Jurkat, Clone E6-1 (cell line): Measurements from ENCODE around the gene TEX9.

ENCODE experiments used
- DNase-seq: peaks from one replicate; pipeline ENCODE4 v3.0.0-alpha.2; 2011; ENCODE audit warnings: low read depth, low spot score
- H3K4me3 ChIP-seq: 2 replicates; pipeline ENCODE4 v1.5.1; 2011; ENCODE audit warnings: mild to moderate bottlenecking, low read length, control low read depth, moderate library complexity

The TEX9 gene

DNA sequence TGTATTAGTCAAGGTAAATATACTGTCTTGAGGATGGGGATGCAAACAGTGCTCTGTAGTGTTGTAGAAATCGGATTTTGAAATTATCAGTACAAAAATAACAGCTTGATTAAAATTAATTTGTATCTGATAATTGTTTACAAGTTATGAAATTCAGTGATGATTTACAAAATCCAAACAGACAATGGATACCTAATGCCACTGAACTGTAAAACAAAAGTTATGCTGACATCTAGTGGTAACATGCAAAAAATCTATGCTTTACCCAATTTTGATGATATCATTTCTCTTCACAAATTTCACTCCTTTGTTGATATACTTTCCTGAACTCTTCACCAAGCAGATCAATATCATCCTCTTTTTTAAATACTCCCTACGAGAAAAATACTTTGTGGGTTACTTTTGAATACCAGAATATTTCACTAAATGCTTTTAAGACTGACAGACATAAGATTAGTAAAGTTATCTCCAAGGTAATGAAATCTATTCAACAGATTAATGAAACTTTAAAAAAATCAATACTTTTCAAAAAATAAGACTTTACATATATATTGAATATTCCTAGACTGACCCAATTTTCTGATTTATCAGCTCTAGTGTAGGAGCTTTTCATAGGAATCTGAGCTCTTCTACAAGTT lies 63.7 kb downstream of the TEX9 start:
- H3K4me3 ChIP-seq, result no peak overlapping the region
- DNase-seq, result peak; percentile 34

DNA sequence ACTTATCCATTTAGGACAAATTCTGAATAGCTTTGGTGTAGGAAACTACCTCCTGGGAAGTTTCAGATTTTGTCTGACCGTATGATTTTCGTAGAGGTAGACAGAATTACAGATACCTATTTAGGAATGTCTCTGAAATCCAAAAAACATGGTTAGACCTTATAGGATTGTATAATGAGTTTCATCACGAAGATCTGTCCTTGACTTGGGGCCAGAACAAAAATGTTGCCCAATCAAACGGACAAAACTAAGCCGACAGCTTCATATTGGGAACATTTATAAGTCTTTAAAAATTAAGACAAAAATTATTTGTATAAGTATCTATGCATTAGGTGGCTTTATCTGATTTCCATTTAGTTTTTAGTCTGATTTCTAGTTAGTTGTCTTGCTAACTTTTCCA lies 67.1 kb downstream of the TEX9 start:
- no peak for DNase-seq
- H3K4me3 ChIP-seq, result no peak overlapping the region

DNA sequence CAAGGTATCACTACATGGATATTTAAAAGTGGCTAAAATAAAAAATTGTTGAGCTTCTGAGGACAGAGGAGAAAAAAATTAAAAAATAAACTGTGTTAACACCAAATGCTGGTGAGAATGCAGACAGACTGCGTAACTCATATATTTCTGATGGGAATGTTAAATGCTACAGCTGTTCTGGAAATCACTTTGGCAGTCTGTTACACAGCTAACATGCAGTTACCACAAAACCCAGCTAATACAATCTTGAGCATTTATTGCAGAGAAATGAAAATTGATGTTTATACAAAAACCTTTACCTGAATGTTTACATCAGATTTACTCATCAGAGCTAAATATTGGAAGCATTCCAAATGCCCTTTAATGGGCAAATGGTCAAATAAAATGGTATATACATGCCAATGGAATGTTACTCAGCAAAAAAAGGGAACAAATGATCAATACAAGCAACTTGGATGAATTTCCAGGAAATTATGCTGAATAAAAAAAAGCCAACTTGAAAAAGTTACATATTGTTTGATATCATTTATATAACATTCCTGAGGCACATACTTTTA lies 75.1 kb downstream of the TEX9 start:
- DNase-seq, result no peak

DNA sequence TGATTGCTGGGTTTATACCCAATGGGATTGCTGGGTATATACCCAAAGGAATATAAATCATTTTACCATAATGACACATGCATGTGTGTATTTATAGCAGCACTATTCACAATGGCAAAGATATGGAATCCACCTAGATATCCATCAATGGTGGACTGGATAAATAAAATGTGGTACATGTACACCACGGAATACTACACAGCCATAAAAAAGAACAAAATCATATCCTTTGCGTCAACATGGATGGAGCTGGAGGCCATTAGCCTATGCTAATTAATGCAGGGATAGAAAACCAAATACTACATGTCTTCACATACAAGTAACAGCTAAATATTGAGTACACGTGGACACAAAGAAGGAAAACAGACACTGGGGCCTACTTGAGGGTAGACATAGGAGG lies 77.1 kb downstream of the TEX9 start:
- DNase-seq, result no peak
- no peak overlapping the region for H3K4me3 ChIP-seq

More for the DNA sequence above, 75.1 kb downstream of the TEX9 start:
- no peak overlapping the region for H3K4me3 ChIP-seq

DNA sequence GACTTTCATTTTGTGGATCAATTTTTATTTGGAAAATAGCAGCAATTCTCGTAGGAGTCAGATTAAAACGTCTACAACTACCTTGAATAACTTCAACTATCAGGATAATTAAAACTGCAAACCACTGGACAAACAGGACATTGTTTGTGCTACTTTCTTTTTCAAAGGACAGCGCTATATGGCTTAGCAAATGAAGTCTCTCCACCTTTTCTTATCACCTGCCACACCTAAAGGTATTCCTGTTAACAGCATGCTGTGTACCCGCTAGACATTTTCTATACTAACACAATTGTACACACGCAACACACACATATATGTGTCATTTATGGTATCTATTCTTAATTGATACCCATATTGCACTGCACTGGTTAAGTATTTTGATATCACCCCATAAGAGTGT lies 80.5 kb downstream of the TEX9 start:
- H3K4me3 ChIP-seq, result no peak overlapping the region
- no peak for DNase-seq

DNA sequence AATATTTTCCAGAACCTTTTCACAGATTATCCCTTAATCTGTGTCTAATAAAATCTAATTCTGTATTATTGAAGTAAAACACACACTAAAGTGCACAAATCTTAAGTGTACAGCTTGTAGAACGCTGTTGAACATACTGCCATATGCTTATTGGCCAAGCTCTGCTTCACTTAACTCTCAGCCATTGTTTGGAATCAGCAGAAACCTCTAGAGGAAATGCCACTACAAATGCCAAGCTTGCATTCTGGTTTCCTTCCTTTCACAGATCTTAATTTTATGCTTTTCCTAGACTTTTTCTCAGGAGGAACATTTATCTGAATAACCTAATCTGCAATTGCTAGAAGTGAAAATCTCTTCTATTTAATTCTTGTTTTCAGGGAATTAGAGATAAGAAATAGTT lies 89.6 kb downstream of the TEX9 start:
- no peak overlapping the region for H3K4me3 ChIP-seq
- no peak for DNase-seq

DNA sequence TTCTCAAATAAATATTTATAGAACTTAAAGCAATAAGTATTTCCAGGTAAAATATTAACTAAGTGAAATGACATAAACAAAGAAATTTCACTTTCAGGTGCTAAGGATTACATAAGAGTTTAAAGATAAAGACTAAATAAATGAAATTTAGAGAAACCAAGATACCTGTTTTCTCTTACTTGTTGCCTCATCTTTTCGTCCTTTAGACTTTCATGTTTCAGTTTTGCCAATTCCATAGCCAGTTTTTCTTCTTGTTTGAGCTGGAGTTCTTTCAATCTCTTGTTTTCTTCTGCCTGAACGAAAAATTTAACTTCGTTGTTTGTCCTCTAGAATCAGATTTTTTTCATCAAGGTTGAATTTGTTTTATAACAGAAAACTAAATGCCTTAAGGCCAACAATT lies 91.0 kb downstream of the TEX9 start:
- no peak overlapping the region for H3K4me3 ChIP-seq
- no peak for DNase-seq

DNA sequence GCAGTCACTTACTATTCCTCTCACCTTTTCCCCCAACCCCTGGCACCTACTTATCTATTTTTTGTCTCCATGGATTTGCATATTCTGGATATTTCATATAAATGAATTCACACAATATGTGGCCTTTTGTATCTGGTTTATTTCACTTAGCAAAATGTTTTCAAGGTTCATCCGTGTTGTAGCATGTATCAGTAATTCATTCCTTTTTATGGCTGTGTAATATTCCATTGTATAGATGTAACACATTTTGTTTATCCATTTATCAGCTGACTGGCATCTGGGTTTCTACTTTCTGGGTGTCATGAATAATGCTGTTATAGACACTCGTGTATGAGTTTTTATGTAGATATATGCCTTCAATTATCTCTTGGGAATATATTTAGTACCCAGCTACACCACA lies 93.9 kb downstream of the TEX9 start:
- no peak overlapping the region for H3K4me3 ChIP-seq
- DNase-seq, result no peak

DNA sequence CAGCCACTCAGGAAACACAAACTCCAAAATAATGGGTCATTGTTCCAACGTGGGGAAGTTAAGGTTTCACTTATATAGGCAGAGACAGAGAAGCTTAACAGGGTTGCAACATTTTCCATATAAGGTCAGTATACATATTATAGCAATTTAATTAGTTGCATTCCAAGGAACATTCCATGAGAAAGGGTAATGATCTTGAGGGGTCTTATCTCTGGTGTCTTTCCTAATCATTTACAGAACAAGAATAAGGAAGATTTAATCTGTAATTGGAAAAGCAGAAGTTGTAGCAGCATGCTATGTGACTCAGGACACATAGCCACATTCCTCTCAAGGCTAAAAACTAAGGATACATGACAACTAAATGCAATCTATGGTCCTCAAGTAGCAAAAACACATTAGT lies 94.8 kb downstream of the TEX9 start:
- H3K4me3 ChIP-seq, result no peak overlapping the region
- DNase-seq, result no peak

DNA sequence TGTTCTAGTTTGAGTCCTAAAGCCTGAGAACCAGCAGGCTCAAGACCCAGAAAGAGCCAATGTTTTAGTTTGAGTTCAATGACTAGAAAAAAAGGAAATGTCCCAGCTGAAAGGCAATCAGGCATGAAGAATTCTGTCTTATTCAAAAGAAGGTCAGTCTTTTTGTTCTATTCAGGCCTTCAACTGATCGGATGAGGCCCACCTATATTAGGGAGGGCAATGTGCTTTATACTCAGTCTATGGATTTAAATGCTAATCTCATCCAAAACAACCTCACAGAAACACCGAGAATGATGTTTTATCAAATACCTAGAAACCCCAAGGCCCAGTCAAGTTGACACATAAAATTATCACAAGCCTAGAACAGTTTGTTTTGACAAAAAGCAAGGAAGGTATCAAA lies 95.7 kb downstream of the TEX9 start:
- H3K4me3 ChIP-seq, result no peak overlapping the region
- no peak for DNase-seq

DNA sequence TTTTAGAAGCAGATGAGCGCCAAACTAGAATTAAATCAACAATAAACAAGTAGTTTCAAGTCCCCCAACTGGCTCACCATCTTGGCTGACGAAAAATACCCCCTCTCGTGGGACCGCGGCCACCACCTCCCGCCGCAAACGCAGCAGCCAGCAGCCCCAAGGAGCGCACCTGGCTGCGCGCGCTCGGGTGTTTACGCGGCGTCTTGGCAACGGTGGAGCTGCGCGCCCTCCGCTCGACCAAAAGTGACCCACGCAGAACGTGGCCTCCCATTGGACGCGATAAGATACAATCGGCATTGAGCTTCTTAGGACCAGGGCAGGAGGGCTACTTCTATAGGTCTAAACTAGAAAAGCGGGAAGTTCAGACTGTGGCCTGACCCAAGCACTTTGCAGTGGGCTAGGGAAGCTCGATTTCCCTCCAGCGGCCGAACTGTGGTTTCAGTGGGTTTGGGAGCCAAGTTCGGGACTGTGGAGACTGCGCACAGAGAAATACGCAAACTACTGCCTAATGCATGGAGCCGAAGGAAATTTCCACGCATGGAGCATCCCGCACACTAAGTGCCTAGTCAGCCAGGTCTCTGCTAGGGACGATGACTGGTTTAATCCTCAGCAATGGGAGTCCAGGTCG lies 99.8 kb downstream of the TEX9 start, which contains the start of gene MNS1:
TSS of gene MNS1 (minus strand) at position 245 of the 628 bp plus-strand sequence. CDS start at position 80, 165 bp downstream.
- peak; percentile 90 for DNase-seq
- H3K4me3 ChIP-seq, result peak within 1 kb of the TSS; percentile 55

DNA sequence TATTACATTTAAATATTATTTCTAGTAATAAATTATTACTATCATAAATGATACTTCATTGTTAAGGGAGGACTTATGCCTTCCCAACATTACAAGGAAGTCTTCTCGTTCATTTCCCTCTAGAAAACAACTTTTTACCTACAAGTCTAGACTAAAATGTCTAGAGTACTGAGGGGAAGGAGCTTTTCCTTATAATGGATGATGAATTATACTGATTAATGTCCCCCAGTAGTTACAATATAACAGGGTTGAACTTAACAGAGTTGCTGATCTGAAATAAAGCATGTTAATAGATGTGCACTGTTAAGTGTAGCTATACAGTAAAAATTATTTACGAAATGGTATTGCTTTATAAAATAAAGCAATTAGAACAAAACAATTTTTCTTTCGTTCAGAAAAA lies 102.4 kb downstream of the TEX9 start:
- H3K4me3 ChIP-seq, result no peak overlapping the region
- DNase-seq, result no peak

DNA sequence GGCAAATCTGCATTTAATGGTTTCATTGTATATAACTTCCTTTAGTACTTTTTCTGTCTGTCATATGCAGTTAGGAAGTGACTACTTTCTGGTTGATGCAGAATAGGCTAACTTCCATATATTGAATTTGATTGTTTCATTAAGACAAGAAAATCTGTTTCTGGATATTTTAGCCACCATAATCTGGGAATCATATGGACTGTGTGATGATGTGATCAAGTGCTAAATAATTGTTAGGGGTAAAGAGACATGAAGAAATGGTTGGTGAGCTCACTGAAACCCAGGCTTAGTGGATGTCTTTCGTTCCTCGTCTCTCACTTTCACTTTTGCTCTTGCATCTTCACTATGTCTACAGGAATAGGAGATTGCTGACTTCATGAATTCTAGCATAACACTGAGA lies 103.2 kb downstream of the TEX9 start:
- DNase-seq, result peak; percentile 65
- peak overlapping the region; percentile 42 for H3K4me3 ChIP-seq

DNA sequence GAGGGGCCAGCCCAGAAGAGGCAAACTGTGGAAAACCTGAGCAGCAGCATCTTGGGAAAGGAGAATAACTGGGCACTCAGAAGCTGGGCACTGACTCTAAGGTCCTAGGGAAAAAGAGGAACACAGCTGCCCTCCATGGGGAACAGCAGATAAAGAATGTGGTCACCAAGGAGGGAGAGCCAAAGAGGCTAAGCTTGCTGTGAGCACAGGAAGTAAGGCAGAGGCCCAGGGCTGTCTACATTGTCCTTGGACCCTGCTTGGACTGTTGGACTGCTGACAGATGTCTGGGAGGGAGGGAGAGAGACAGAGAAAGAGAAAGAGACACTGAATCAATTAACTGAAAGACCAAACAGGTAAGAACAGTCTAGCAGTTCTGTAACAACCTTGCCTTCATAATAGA lies 104.3 kb downstream of the TEX9 start:
- no peak overlapping the region for H3K4me3 ChIP-seq
- no peak for DNase-seq

DNA sequence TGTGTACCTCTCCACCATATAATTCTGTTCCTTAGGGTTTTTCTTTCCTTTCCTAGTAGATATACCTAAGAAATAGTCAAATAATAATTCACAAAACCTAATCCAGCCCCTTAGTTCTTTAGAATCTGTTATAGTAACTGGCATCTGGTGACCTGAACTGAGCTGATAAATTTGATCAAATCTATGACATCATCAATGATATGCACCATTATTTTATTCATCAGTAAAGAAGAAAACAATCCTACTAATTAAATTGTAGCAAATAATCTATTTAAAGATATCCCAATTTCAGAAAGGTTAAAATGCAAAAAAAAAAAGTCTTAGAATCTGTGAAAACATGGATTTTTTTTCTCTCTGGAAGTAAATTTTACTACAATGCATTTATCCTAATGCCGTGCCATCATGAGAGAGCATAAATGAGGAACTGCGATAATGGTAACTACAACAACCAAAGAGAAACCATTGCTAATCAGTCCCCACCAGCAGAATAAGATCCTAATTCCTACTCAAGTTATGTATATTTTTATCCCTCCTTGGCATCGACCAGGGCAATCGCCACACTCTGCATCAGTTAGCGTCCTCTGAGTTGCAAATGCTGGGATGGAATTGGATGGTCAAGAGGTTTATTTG lies 106.3 kb downstream of the TEX9 start:
- no peak overlapping the region for H3K4me3 ChIP-seq
- DNase-seq, result no peak

DNA sequence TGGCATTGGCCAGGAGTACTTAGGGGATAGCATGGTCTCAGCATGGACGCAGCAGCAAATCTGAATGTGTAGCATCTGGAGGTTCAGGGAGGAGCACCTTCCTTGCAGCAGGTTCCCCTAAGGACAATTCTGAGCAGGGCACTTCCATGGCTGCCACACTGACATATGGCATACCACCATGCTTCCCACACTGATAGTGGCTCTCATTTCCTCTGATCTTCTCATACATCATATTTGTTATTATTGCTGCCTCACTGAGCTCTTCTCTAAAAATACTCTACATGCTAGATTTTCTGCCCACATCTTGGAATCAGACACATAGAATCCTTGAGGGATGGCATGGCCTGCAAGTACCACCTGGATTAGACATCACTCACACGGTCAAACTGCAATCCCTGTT lies 107.1 kb downstream of the TEX9 start:
- no peak overlapping the region for H3K4me3 ChIP-seq
- no peak for DNase-seq

DNA sequence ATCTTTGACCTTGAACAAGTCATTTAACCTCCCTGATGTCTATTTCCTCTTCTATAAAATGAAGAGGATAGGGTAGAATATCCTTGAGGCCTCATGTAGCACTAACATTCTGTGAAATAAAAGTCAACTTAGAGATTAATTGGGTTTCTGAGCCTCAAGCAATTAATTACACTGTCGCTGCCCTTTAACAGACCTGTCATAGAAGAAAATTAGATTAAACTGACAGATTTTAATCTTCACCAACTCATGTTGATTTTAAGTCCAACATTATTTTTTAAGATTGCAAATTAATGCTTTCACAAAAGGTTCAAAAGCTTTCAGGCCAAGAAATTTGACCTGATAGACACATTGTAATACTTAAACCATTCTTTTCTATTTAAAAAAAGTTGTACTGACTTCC lies 107.8 kb downstream of the TEX9 start:
- H3K4me3 ChIP-seq, result no peak overlapping the region
- no peak for DNase-seq

DNA sequence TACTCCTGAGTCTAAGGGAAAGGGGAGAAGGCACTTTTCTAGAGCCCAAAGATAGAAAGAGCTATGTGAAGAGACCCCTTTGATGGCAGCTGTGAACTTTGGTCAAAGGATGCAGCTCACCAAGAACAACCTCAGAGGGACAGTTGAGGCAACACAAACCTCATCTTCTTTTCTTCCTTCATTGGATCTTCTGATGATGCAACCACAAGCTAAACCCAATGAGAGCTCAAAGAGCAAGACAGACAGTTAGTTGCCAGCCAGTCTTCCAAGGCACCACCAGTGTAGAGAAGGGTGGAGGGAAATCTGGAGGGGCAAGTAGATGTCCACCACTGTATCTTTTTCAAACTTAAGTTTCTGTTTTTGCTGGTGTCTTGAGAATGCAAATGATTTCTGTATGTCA lies 110.1 kb downstream of the TEX9 start:
- peak; percentile 82 for DNase-seq
- H3K4me3 ChIP-seq, result no peak overlapping the region
